ENCODE measurements around the gene HEBP2.

Gene HEBP2

GRCh38 chr6:138450445-138450844 lies 46.4 kb downstream of the HEBP2 start:
- DNase-seq (ENCODE audit: insufficient read length, low spot score), result no peak
- no peak for FAIRE-seq

- no peak for FAIRE-seq
- DNase-seq (ENCODE audit: insufficient read length, low spot score), result no peak
Observed at GRCh38 chr6:138451043-138451442, 47.0 kb downstream of the HEBP2 start.

- FAIRE-seq (no peak), DNase-seq (ENCODE audit: insufficient read length, low spot score) (no peak)
Observed at GRCh38 chr6:138454981-138455706, 51.1 kb downstream of the HEBP2 start.

GRCh38 chr6:138455746-138456400 lies 51.9 kb downstream of the HEBP2 start:
- no peak for DNase-seq (ENCODE audit: insufficient read length, low spot score)
- no peak for FAIRE-seq

GRCh38 chr6:138456401-138456790 lies 52.4 kb downstream of the HEBP2 start:
- FAIRE-seq (no peak), DNase-seq (ENCODE audit: insufficient read length, low spot score) (no peak)

GRCh38 chr6:138461647-138462046 lies 57.6 kb downstream of the HEBP2 start:
- DNase-seq (ENCODE audit: insufficient read length, low spot score) (no peak), FAIRE-seq (no peak)

- FAIRE-seq (no peak), DNase-seq (ENCODE audit: insufficient read length, low spot score) (no peak)
Observed at GRCh38 chr6:138464085-138464484, 60.1 kb downstream of the HEBP2 start.

- FAIRE-seq (no peak), DNase-seq (ENCODE audit: insufficient read length, low spot score) (peak; percentile 21)
Observed at GRCh38 chr6:138465007-138465645, 61.1 kb downstream of the HEBP2 start.

- no peak for DNase-seq (ENCODE audit: insufficient read length, low spot score)
- no peak for FAIRE-seq
Observed at GRCh38 chr6:138467901-138468300, 63.9 kb downstream of the HEBP2 start.

GRCh38 chr6:138468320-138469015 lies 64.4 kb downstream of the HEBP2 start:
- DNase-seq (ENCODE audit: insufficient read length, low spot score), result no peak
- FAIRE-seq, result no peak

Measured in HTR-8/SVneo (cell line).